H1 (cell line): ENCODE measurements around the gene NOTUM. TPM values are rescaled to one million over a fixed set of nuclear protein-coding genes. Genes with fewer than 3 reads are reported as not detected.
"Not testable (repeated sequence)": the region's sequence is repeated elsewhere in the genome, so short reads cannot be mapped to it uniquely, and the experiment has no call there.

Source experiments
- CTCF ChIA-PET: fragments of 300-600 bp; sonication (Branson Sonifier 250); formaldehyde crosslinking; loops from one replicate; lab custom pipeline; 2021; ENCODE audit not compliant: partially characterized antibody; lab: Charles Lee
- POLR2A ChIA-PET: fragments of 300-600 bp; sonication (Branson Sonifier 250); formaldehyde crosslinking; loops from one replicate; lab custom pipeline; 2021; ENCODE audit warnings: inconsistent platforms; ENCODE audit not compliant: partially characterized antibody; lab: Charles Lee
- DNase-seq, 2 experiments: peaks; one replicate each; pipeline versions ENCODE4 v3.0.0 to v3.0.0-alpha.2; 2010 to 2022; ENCODE audit warnings: low spot score in 2 of 2, low read depth in 1 of 2, mixed read lengths in 1 of 2
- FAIRE-seq: peaks from 2 replicates; lab custom pipeline; 2011; peaks lifted over from hg19 to GRCh38; lab: Jason Lieb, UNC
- H2AFZ ChIP-seq: 2 replicates; pipeline ENCODE4 v1.8.1; 2012; ENCODE audit warnings: low read length, inconsistent platforms
- H2AK5ac ChIP-seq: 2 replicates; pipeline ENCODE4 v1.6.1; 2013; ENCODE audit warnings: low read depth, low read length
- H2BK120ac ChIP-seq: replicated peaks from 2 replicates; pipeline ENCODE3; 2013; ENCODE audit warnings: low read depth, low read length, inconsistent platforms
- H2BK12ac ChIP-seq: 2 replicates; pipeline ENCODE4 v1.6.1; 2013; ENCODE audit warnings: low read depth, low read length
- H2BK15ac ChIP-seq: 2 replicates; pipeline ENCODE4 v1.6.1; 2013; ENCODE audit warnings: low read length
- H2BK20ac ChIP-seq: 2 replicates; pipeline ENCODE4 v1.6.1; 2013; ENCODE audit warnings: low read length
- H2BK5ac ChIP-seq: 2 replicates; pipeline ENCODE4 v1.6.1; 2013; ENCODE audit warnings: low read depth, low read length
- H3K14ac ChIP-seq: 2 replicates; pipeline ENCODE4 v1.6.1; 2013; ENCODE audit warnings: inconsistent platforms; ENCODE audit not compliant: insufficient read length
- H3K18ac ChIP-seq: 2 replicates; pipeline ENCODE4 v1.6.1; 2013; ENCODE audit warnings: low read length; ENCODE audit errors: extremely low read depth
- H3K23ac ChIP-seq: 2 replicates; pipeline ENCODE4 v1.6.1; 2013; ENCODE audit warnings: inconsistent platforms; ENCODE audit not compliant: insufficient read length
- H3K23me2 ChIP-seq: 2 replicates; pipeline ENCODE4 v1.6.1; 2013; ENCODE audit warnings: low read depth, low read length
- H3K27ac ChIP-seq: 2 replicates; pipeline ENCODE4 v1.6.1; 2011; ENCODE audit warnings: low read depth, low read length, inconsistent platforms
- H3K27me3 ChIP-seq, 4 experiments: replicated peaks in 1 of 4; 1 replicate in 1 of 4; 2 replicates in 3 of 4; pipeline versions ENCODE4 v1.6.1 to v1.8.1; 2011 to 2013; ENCODE audit warnings: low read length in 3 of 4, mild to moderate bottlenecking in 3 of 4, inconsistent platforms in 2 of 4, mixed read lengths in 2 of 4, moderate library complexity in 1 of 4; ENCODE audit not compliant: control insufficient read depth in 3 of 4, insufficient read depth in 3 of 4; ENCODE audit errors: extremely low read depth in 1 of 4
- H3K36me3 ChIP-seq, 4 experiments: 2 replicates each; pipeline versions ENCODE4 v1.6.1 to v1.8.1; 2011 to 2013; ENCODE audit warnings: mild to moderate bottlenecking in 4 of 4, low read length in 3 of 4, moderate library complexity in 2 of 4, control low read depth in 1 of 4, inconsistent platforms in 1 of 4; ENCODE audit not compliant: insufficient read depth in 4 of 4, control insufficient read depth in 2 of 4
- H3K4ac ChIP-seq: replicated peaks from 2 replicates; pipeline ENCODE3; 2013; ENCODE audit warnings: low read length, low read depth, mixed read lengths, inconsistent platforms; ENCODE audit not compliant: insufficient read length
- H3K4me1 ChIP-seq, 4 experiments: replicated peaks in 1 of 4; 1 replicate in 1 of 4; 2 replicates in 3 of 4; pipeline versions ENCODE4 v1.6.1 to v1.8.1; 2011 to 2013; ENCODE audit warnings: low read length in 3 of 4, inconsistent platforms in 2 of 4, mixed read lengths in 1 of 4; ENCODE audit not compliant: insufficient read depth in 4 of 4, control insufficient read depth in 3 of 4
- H3K4me2 ChIP-seq, 2 experiments: 2 replicates each; pipeline versions ENCODE4 v1.6.1 to v1.8.1; 2011 to 2013; ENCODE audit warnings: low read depth in 2 of 2, low read length in 2 of 2, control low read depth in 1 of 2, inconsistent platforms in 1 of 2, mild to moderate bottlenecking in 1 of 2; ENCODE audit not compliant: insufficient read depth in 1 of 2
- H3K4me3 ChIP-seq, 4 experiments: fragments of 200-600, 300-600 bp in 1 of 4; sonication (generic), shearing (Covaris generic), sonication (Bioruptor Twin) in 1 of 4; 2 replicates each; pipeline versions ENCODE4 v1.5.1 to v1.8.1; 2011 to 2016; ENCODE audit warnings: low read length in 4 of 4, low read depth in 3 of 4, control low read depth in 2 of 4, inconsistent platforms in 2 of 4, mild to moderate bottlenecking in 2 of 4, mixed read lengths in 1 of 4, moderate library complexity in 1 of 4; ENCODE audit not compliant: insufficient read depth in 2 of 4; ENCODE audit errors: extremely low read depth in 1 of 4
- H3K56ac ChIP-seq: replicated peaks from 2 replicates; pipeline ENCODE3; 2013; ENCODE audit warnings: low read depth, mild to moderate bottlenecking, mixed read lengths, low read length, inconsistent platforms; ENCODE audit not compliant: insufficient read length
- H3K79me1 ChIP-seq: 2 replicates; pipeline ENCODE4 v1.6.1; 2013; ENCODE audit warnings: low read depth, low read length, control low read depth
- H3K79me2 ChIP-seq, 2 experiments: 2 replicates each; pipeline versions ENCODE4 v1.6.1 to v1.8.1; 2012 to 2013; ENCODE audit warnings: low read length in 2 of 2, mild to moderate bottlenecking in 2 of 2, inconsistent platforms in 1 of 2; ENCODE audit not compliant: insufficient read depth in 2 of 2, control insufficient read depth in 1 of 2
- H3K9ac ChIP-seq, 4 experiments: replicated peaks in 1 of 4; 1 replicate in 1 of 4; 2 replicates in 3 of 4; pipeline versions ENCODE4 v1.6.1 to v1.8.1; 2011 to 2013; ENCODE audit warnings: low read depth in 3 of 4, low read length in 3 of 4, control low read depth in 2 of 4, mild to moderate bottlenecking in 2 of 4, moderate library complexity in 2 of 4, inconsistent platforms in 1 of 4; ENCODE audit errors: extremely low read depth in 1 of 4
- H3K9me3 ChIP-seq, 2 experiments: 2 replicates each; pipeline versions ENCODE4 v1.6.1 to v1.8.1; 2012 to 2013; ENCODE audit warnings: mild to moderate bottlenecking in 2 of 2, moderate library complexity in 2 of 2, control low read depth in 1 of 2, inconsistent platforms in 1 of 2, low read depth in 1 of 2, low read length in 1 of 2, mixed read lengths in 1 of 2; ENCODE audit not compliant: insufficient read depth in 2 of 2
- H4K20me1 ChIP-seq, 2 experiments: replicated peaks in 1 of 2; 2 replicates each; pipeline versions ENCODE3 to v1.8.1; 2011 to 2013; ENCODE audit warnings: inconsistent platforms in 2 of 2, low read length in 2 of 2, mild to moderate bottlenecking in 1 of 2; ENCODE audit not compliant: insufficient read depth in 2 of 2, control insufficient read depth in 1 of 2
- H4K5ac ChIP-seq: 2 replicates; pipeline ENCODE4 v1.6.1; 2013; ENCODE audit warnings: low read length, low read depth, mixed read lengths, inconsistent platforms; ENCODE audit not compliant: insufficient read length
- H4K8ac ChIP-seq: 2 replicates; pipeline ENCODE4 v1.8.0; 2013; ENCODE audit warnings: mild to moderate bottlenecking, moderate library complexity, low read length, inconsistent platforms; ENCODE audit not compliant: insufficient read depth; ENCODE audit errors: extremely low read depth
- H4K91ac ChIP-seq: replicated peaks from 2 replicates; pipeline ENCODE3; 2013; ENCODE audit warnings: low read length, mixed read lengths, inconsistent platforms; ENCODE audit not compliant: insufficient read length
- WGBS, 2 experiments: shearing (Covaris generic) in 1 of 2; methylation state at CpG; one replicate each; pipeline versions ENCODE4 v1.1.6 to v1.1.7; 2013 to 2015; ENCODE audit warnings: low lambda C conversion rate in 2 of 2, mixed read lengths in 2 of 2, inconsistent platforms in 1 of 2, low coverage in 1 of 2, missing lambda C conversion rate in 1 of 2; ENCODE audit not compliant: insufficient replicate concordance in 2 of 2, insufficient coverage in 1 of 2, insufficient read length in 1 of 2; ENCODE audit errors: extremely low coverage in 1 of 2, missing lambda C conversion rate in 1 of 2; 5-methylcytosine and 5-hydroxymethylcytosine counted together
- polyA plus RNA-seq, 7 experiments: library from polyadenylated mRNA; depleted of rRNA in 3 of 7; stranded (reverse) in 5 of 7; unstranded in 2 of 7; fragments of >200 nt in 5 of 7; fragments of 200-250 nt in 2 of 7; gene quantifications; 1 replicate in 5 of 7; 2 replicates in 1 of 7; 4 replicates in 1 of 7; pipeline versions ENCODE4 v1.2.1 to v1.2.3, GENCODE V29; 2011 to 2013; ENCODE audit warnings: missing spikeins in 2 of 7, mixed read lengths in 2 of 7
- total RNA-seq: library from RNA; stranded (reverse); fragmentation: NEBNext Ultra II Directional; extraction: Animal tissue kit (Norgen Biotek cat#: 25700); gene quantifications from 2 replicates; pipeline ENCODE4 v1.2.1, GENCODE V29; 2021

NOTUM gene
- total and polyA plus RNA-seq, 2 of the 8 experiments (the other 6 are each of a cell fraction or from before 2014, with no cell fraction given), result 0.45 to 0.76 TPM

DNA sequence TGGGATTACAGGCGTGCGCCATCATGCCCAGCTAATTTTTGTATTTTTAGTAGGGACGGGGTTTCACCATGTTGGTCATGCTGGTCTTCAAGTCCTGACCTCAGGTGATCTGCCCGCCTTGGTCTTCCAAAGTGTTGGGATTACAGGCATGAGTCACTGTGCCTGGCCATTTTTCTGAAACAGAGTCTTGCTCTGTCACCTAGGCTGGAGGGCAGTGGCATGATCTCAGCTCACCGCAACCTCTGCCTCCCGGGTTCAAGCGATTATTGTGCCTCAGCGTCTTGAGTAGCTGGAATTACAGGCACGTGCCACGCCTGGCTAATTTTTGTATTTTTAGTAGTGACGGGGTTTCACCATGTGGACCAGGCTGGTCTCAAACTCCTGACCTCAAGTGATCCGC lies 20.5 kb upstream of the NOTUM start:
- FAIRE-seq, H3K27ac ChIP-seq, H4K8ac ChIP-seq, H3K4me2 ChIP-seq, H3K9ac ChIP-seq, H3K4ac ChIP-seq, H3K27me3 ChIP-seq, H2BK20ac ChIP-seq, H2AFZ ChIP-seq, H4K20me1 ChIP-seq, H3K56ac ChIP-seq, H3K14ac ChIP-seq, H3K18ac ChIP-seq, H2BK12ac ChIP-seq, H4K91ac ChIP-seq, H2BK120ac ChIP-seq, H3K79me1 ChIP-seq, H2AK5ac ChIP-seq, DNase-seq, H4K5ac ChIP-seq, H3K79me2 ChIP-seq, H2BK5ac ChIP-seq, H3K9me3 ChIP-seq, H2BK15ac ChIP-seq, H3K23ac ChIP-seq, H3K4me1 ChIP-seq, H3K4me3 ChIP-seq: not testable (repeated sequence)
- 98% methylated on average over 12 of the region's 12 CpGs; no CpG with 5 or more reads in 1 of the 2 experiments for WGBS, 2 experiments
- Histone ChIP-seq H3K23me2 (peaks cover 11% of the 10 kb centered on the region; the same call in 1 of the 2 replicates), H3K36me3 (peaks cover 2 to 21% (median 14%) of the 10 kb centered on the region in 4 experiments; a peak in 5 of 8 replicates)
- CTCF ChIA-PET, result interaction anchor here (0.6 to 1.1 kb wide), 2 partner anchors 57 to 112 kb away, joined by 3 to 4 read pairs; no protein-coding TSS in a partner anchor
- POLR2A ChIA-PET, result interaction anchor here (0.9 to 1.7 kb wide), 4 partner anchors 10 to 73 kb away, joined by 3 to 5 read pairs (median 4); no protein-coding TSS in a partner anchor
